GM19455 (cell line): ENCODE measurements around the gene MUC20.

Experiments
- ATAC-seq: cut with Tn5 transposase; IDR thresholded peaks from one replicate; pipeline ENCODE4 v1.9.1; 2021; ENCODE audit not compliant: unreplicated experiment

The MUC20 gene

DNA sequence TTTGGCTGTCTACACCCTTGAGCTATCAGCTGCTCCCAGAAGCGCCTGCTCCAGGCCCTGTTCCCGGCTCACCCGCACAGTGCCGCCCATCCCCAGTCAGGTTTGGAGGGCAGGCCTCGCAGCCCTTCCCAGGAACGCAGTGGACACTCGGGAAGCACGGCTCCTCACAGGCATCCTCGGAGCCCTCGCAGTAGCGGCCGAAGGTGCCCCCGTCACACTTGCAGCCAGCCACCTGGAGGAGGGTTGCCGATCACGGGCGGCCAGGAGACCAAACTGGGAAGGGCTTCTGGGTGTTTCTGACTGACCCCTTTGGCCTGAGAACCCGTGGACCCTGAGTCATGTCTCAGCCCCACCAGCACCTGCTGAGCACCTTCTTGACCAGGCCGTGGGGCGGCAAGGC lies 33.4 kb downstream of the MUC20 start:
- no peak for ATAC-seq

DNA sequence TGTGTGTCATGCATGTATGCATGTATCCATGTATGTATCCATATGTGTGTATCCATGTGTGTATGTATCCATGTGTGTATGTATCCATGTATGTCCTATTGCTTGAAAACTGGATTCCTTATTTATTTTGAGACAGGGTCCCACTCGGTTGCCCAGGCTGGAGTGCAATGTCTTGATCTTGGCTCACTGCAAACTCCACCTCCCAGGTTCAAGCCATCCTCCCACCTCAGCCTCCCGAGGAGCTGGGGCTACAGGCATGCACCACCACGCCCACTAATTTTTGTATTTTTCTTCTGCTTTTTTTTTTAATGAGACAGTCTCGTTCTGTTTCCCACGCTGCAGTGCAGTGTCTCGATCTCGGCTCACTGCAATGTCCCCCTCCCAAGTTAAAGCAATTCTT lies 34.1 kb downstream of the MUC20 start:
- no peak for ATAC-seq

DNA sequence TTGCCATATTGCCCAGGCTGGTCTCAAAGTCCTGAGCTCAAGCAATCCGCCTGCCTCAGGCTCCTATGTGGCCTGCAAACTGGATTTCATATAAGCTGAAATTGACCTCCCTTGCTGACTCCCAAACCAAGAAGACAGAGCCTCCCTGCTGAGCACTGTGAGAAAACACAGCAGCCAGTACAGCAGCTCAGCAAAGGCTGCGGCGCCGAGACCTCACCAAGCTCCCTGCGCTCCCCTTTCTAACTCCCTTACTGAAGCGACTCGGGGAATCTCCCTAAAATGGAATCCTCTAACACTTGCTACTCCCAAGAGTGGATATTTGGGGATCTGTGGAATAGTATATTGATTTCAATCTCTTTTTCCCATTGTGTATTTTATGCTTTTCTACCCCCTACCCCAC lies 34.6 kb downstream of the MUC20 start:
- no peak for ATAC-seq

DNA sequence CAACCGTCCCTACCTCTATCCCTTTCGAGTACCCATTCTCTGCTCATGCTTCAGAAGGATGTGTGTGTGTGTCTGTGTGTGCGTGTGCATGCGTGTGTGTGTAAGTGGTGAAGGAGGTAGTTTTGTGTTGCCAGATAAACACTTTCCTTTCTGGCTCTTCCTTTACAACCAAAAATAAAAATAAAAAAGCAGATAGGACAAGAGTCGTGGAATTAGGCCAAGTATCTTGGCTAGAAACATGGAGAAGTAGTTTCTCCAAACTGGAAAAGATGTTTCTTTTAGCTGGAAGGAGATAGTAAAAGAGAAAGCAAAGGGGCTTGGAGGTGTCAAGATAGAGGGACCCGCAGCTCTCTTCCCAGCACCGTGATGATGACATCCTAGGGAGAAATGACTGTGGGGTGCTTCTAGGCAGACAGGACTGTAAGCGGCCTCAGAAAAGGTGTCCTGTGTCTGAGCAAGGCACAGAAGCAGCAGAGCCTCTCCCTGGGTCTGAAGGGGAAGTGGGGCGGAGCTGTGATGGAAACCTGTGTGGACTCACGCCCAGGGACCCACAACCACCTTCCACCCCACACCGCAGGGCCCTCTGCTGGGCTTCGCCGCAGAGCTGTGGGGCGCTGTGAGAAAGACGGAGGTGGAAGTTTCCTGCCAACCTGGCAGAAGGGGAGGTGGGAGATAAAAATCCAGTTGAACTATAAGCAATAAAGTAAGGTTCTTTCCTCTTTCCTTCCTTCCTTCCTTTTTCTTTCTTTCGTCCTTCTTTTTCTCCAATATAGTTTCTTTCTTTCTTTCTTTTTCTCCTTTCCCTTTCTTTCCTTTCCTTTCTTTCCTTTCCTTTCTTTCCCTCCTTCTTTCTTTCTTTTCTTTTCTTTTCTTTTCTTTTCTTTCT lies 35.3 kb downstream of the MUC20 start:
- no peak for ATAC-seq

DNA sequence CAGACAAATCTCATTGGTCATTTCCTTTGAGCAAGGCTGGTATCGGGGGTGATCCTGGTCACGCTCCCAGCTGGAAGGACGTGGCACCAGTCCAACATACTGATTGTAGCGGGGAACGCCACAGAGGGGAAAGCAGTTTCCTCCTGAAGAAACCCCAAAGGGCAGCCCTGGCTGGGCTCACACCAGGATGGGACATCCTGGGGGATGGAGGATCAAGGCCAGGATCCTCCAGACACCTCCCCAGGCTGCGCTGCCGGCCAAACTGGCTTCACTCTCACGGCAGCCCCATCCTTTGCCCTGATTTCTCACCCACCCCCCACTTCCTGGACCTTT lies 36.6 kb downstream of the MUC20 start:
- ATAC-seq, result no peak

DNA sequence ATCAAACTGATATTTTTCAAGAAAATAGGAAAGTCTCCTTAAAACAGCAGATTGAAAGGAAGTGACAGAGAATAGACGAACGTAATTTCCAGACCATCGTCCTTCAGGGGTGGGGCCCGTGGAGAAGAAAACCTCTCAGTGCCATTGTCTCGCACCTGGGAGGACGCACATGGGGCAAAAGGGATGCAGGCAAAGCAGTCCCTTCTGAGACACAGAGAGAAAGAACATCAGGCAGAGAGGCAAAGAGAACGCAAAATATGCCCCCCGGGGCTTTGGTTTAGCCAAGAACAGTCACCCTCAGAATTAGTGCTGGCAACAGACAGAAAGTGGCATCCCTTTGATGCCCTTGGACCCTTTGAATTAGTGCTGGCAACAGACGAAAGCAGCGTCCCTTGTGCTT lies 37.0 kb downstream of the MUC20 start:
- ATAC-seq, result no peak

DNA sequence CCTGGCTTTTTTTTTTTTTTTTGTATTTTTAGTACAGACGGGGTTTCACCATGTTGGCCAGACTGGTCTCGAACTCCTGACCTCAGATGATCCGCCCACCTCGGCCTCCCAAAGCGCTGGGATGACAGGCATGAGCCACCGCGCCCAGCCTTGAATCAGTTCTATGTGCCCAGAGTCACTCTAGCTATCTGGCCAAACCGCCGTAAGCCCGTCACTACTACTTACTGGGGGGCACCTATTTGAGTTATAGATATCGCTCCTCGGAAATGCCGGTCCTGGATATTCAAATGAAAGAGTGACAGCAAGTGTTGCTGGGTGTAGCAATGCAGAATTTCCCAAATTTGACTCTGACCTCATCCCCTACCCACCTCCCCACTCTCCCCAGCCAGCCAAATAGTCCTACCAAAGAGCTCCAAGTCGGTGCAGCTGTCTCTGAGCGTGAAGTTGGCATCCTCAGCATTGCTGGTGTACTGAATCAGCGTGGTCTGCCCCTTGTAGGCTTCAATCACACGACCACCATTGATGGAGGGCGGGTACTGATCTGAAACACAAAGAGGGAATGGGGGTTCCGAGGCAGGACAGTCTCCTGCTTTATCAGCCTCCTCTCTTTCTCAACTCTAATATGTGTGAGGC lies 38.1 kb downstream of the MUC20 start:
- no peak for ATAC-seq

DNA sequence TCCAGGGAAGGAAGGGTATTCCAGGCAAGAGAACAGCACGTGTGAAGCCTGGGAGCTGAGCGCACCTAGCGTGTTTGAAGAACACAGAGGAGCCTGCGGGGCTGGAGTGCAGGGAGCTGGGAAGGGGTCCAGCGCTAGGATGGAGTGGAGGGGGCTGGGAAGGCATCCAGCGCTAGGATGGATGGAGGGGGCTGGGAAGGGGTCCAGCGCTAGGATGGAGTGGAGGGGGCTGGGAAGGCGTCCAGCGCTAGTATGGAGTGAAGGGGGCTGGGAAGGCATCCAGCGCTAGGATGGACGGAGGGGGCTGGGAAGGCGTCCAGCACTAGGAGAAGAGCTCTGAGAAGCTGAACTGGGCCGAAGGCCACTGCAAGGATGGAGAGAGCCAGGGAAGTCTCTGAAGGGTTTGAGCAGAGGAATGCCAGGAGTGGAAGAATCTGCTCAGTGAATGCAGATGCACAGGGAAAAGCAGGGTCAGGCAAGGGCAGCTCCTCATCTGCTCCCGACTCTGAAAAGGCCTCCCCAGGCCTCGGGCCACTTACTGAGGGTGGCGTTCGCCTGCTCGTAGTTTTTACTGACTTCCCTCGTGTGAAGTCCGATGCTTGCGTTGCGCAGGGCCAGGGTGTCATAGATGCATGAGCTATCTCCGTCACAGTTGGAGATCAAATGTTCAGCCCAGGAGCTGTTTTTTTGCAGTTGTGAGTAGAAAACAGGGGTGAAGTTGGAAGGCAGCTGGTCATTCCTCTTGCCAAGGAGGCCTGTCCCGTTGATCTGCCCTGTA lies 39.8 kb downstream of the MUC20 start:
- ATAC-seq, result no peak

DNA sequence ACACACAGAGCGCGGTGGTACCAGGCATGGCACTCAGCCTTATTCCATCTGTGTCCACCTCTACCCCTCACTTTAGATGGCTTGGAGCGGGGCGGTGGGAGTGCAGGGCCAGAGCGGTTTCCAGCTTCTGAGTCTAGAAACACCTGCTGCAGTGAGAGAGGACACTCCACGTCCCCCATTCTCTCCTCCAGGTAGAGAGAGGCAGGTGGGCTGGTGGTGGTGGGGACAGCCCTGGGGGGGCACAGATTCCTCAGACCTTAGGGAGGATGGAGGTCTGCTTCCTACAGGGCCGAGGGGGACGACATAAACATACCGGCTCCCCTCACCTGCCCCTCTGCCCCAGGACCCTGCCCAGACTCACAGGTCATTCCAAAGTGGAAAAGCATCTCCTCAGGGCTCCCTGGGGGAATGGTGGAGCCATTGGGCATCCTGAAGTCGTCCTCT lies 40.4 kb downstream of the MUC20 start:
- ATAC-seq, result no peak

DNA sequence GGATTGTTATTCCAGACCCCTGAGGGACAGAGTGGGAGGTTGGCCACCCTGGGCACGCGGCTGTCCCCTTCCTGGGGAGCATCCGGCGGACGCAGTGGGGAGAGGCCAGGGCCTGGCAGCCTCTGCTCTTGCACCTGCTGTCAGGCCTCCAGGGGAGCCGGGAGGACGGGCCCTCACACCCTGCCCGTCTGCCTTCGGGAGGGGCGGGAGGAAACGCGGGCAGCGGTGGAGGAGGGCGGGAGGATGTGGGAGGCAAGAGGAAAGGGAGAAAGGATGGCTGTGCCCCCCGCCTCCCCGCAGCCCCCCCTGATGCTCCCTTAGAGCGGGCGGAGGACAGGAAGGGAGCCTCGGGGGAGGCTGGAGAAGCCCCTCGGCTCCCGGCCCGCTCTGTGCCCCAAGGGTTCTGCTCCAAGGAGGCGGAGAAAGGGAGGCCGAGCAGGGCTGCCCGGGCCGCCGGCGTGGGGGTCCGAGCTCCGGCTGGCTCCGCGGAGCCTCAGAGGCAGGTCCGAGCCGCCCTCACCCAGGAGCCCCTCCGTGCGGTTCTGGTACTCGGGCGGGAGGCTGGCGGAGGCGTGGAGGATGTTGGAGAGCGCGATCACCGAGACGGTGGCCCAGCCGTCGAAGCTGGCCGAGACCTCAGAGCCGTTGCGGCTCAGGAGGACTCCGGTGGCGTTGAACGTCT lies 40.9 kb downstream of the MUC20 start:
- ATAC-seq, result no peak

DNA sequence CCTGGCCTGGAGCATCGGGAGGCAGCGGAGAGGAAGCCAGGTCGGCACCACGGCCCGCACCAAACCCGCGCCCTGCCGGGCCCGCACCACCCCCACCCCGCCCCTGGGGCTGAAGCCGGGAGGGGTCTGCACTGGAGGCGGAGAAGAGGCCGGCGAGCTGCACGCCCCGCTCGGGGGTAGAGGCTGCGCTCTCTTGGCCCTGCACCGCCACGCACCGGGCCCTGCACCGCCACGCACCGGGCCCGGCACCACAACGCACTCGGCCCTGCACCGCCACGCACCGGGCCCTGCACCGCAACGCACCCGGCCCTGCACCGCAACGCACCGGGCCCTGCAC lies 41.4 kb downstream of the MUC20 start:
- ATAC-seq, result no peak

DNA sequence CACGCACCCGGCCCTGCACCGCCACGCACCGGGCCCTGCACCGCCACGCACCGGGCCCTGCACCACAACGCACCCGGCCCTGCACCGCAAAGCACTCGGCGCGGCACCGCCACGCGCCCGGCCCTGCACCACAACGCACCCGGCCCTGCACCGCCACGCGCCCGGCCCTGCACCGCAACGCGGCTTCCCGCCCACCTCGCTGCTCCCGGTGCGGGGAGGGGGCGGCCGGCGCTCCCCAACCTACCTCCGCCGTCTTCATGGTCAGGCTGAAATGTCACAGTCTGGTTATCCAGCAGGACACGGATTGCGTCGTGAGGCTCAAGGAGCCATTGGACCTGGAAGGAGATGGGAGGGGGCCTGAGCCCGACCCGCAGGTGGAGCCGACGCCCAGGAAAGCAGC lies 41.8 kb downstream of the MUC20 start:
- ATAC-seq, result no peak

DNA sequence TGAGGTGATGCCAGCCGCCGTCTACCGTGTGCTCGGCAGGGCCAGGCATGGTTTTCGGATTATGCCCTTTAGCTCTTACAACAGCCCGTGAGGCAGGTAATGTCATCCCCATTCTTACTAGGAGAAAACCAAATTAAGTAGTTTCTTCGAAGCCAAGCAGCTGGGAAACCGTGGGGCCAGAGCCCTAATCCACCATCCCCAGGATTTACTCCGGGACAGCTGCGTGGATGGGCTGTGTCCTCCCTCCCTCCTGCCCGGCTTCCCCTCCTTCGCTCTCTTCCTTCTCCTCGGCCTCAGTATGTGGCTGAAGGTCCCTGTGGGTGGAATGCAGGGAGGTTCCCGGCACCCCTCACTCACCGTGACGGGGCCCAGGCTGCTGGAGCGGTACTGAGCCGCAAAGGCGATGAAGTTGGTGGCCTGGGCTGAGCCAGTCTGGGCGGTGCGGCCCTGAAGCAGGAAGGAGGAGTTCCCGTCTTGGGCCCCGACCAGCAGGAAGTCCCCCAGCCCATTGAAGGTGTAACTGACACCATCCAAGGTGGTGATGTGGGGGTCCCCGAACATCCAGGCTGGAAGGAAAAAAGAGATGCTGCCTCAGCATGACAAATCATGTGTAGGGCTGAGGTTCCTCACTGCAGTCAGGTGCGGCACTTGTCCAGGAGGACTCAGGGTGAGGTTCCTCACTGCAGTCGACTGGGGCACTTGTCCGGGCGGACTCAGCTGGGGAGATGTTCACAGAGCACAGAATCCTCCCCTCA lies 42.5 kb downstream of the MUC20 start:
- ATAC-seq, result no peak

DNA sequence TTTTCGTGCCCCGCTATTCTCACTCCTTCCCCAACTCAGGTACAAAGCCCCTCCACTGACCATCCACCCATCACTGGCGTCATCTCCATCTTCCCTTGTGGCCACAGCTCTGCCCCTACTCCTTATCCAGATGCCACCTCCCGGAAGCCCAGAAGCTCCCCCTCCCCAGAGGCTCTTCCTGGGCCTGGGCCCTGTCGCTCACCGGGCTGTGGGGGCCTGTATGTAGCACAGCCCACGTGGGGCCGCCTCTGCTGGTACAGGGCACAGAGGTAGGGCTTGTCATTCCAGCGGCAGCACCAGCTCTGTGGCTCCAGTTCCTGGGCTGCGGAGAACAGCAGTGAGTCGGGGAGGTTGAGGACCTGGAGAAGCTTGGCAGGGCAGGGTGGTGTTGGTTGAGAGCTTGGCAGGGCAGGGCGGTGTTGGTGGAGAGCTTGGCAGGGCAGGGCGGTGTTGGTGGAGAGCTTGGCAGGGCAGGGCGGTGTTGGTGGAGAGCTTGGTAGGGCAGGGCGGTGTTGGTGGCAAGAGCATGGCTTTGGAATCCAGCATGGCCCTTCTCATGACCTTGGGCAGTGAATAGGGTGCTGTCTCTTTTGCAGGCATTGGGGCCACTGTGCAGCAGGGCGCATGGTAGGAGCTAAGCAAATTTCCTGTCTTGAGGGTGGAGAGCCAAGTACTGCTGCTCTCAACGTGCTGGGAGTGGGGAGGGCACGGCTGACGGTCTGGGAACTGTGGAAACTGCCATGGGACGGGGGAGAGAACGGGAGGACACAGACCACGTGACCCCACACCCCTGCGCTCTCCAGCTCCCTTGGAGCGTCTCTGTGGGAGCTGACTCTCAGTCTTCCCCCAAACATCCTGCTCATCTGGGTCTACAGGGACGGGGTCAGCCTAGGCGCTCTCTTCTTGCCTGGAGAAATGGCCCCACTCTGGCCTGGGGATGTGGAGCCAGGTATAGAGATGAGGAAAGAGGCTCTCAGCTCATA lies 43.4 kb downstream of the MUC20 start:
- ATAC-seq, result no peak

DNA sequence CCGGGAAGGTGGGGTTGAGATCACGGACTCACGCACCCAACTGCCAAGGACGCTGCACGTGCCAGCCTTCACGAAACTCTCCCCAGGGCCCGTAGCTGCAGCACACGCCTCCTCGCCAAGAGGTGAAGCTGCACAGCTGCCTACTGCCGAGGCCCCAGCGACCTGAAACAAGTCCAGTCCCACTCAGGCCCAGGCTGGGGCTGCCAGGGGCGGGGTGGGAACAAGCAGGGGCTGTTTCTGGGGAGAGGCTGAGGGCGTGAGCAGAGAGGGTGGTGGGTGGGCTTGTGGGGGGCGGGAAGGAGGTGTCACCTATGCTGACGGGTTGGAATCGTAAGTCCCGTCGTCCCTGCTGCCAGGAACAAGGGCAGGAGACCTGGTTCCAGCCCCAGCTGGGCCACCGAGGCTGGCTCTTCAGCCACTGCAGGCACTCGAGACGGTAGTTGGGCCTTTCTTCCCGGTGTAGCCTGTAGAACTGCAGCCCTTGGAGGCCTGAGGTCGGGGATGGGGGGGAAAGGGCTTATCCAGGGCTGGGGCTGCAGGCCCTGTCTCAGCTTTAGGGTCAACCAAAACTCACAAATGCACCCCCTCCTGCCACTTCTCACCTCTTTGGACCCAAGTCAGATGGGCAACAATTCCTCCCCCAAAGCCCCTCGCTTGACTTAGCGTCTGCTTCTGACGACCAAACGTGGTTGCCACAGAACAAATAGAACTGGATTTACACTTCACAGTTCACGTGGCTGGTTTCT lies 44.4 kb downstream of the MUC20 start:
- ATAC-seq, result no peak

DNA sequence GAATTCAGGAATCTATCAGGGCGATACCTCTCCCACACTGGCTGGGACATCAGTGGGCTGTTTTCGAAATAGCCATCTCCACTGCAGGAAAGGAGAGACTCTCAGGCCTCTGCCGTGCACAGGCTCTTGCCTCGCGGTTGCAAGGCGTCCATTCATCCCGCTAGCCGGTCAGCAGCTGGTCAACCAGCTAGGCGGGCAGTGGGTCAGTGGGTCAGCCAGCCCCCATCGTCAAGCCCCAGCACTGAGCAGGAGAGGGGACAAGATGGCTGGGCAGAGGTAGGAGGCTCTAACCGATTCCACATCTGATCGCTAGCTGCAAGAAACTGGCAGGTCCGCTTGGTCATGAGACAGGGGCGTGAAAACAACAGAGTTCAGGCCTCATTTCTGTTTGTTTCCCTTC lies 45.9 kb downstream of the MUC20 start:
- no peak for ATAC-seq

DNA sequence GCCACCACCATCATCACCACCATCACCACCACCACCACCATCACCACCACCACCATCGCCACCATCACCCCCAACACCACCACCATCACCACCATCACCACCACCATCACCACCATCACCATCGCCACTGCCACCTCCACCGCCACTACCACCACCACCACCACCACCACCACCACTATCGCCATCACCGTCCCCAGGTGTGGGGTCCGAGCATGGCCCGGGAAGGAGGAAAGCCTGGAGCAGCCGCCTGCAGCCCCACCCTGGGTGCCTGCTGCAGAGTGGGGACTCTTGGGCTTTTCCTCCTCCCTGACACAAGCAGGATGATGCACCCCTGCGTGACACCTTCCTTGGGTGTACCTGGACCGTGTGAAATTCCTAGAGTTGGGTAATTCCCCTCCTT lies 47.0 kb downstream of the MUC20 start:
- no peak for ATAC-seq

DNA sequence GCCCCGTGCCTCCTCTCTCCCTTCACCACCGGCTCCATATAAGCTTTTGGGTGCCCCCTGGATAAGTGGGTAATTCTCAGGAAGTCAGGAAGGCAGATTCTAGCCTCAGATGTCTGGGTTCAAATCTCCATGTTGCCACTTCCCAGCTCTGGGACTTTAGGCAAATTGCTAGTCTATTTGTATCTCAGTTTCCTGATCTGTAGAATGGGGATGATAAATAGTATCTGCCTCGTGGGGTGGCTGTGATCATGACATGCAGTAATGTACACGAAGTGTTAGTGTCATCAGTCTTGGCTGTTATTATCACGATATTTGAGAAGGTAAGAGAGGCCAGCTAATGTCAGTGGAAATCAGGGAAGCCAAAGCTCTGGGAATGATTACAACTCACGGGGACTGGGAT lies 47.6 kb downstream of the MUC20 start:
- ATAC-seq, result no peak

DNA sequence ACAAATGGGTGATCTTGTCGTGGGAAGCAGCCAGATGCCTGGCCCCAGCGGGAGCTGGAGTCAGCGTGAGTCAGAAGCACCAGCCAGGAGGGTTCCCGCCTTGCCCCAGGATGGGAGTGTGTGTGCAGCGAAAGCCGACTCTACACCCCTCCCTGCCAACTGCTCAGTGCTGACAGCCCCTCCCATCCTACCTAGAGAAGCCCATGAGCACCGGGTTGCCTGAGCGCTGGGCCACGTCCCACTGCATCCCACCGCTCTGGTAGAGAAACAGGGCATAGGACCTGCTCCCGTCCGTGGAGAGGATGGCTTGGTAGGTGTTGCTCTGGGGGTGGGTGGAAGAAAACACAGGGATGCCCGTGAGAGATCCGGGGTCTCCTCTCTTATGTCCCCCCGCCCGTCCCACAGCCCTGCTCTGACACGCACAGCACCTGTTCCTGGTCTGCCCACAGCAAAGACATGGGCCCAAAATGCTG lies 48.1 kb downstream of the MUC20 start:
- ATAC-seq, result no peak
